Fibroblast of skin of right quadriceps (primary cell): Measurements from ENCODE around the gene ERVW-1.

Experiments
- DNase-seq: peaks from one replicate; pipeline ENCODE4 v3.0.0-alpha.2; 2013

ERVW-1 gene

GRCh38 chr7:92422926-92423325, 54.8 kb downstream of the ERVW-1 start:
- no peak for DNase-seq

- DNase-seq: no peak
These were observed 55.9 kb downstream of the ERVW-1 start for GRCh38 chr7:92421676-92422435.
